ENCODE results near the gene XNDC1N. TPM values are rescaled to one million over a fixed set of nuclear protein-coding genes. Genes with fewer than 3 reads are reported as not detected.

The XNDC1N gene
- total and polyA plus RNA-seq, 9 of the 15 experiments (the other 6 are each of a cell fraction or from before 2014, with no cell fraction given), result 6.8 to 11.4 (median 9.7) TPM

- TF ChIP-seq C11orf30 (IDR thresholded peaks at IDR 0.05; ENCODE audit: low read depth), result peak; percentile 52; the same call in 1 of the 2 replicates
- peak; percentile 57; the same call in 1 of the 2 replicates for TF ChIP-seq ZEB2 (IDR thresholded peaks at IDR 0.05)
- TF ChIP-seq EGR1 (conservative IDR thresholded peaks at IDR 0.05), result no peak
- TF ChIP-seq, protein P1, sequence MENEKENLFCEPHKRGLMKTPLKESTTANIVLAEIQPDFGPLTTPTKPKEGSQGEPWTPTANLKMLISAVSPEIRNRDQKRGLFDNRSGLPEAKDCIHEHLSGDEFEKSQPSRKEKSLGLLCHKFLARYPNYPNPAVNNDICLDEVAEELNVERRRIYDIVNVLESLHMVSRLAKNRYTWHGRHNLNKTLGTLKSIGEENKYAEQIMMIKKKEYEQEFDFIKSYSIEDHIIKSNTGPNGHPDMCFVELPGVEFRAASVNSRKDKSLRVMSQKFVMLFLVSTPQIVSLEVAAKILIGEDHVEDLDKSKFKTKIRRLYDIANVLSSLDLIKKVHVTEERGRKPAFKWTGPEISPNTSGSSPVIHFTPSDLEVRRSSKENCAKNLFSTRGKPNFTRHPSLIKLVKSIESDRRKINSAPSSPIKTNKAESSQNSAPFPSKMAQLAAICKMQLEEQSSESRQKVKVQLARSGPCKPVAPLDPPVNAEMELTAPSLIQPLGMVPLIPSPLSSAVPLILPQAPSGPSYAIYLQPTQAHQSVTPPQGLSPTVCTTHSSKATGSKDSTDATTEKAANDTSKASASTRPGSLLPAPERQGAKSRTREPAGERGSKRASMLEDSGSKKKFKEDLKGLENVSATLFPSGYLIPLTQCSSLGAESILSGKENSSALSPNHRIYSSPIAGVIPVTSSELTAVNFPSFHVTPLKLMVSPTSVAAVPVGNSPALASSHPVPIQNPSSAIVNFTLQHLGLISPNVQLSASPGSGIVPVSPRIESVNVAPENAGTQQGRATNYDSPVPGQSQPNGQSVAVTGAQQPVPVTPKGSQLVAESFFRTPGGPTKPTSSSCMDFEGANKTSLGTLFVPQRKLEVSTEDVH (IDR thresholded peaks at IDR 0.05; ENCODE audit: low read depth, partially characterized antibody), result peak; percentile 32
- TF ChIP-seq JUN (IDR thresholded peaks at IDR 0.05; ENCODE audit: borderline replicate concordance, low read depth, low read length), result 0 out of 2 replicates have a peak, but pooled peaks have one; percentile 54
- TF ChIP-seq JUN (CRISPR knock-in tag; IDR thresholded peaks at IDR 0.05; ENCODE audit: borderline replicate concordance), result no peak
- TF ChIP-seq ARNT (IDR thresholded peaks at IDR 0.05), result 0 out of 4 replicates have a peak, but pooled peaks of 1 of the 2 experiments have one; percentile 16
- peak; percentile 51 for TF ChIP-seq CBFA2T3 (IDR thresholded peaks at IDR 0.05)
- peak; percentile 76 to 78; a peak in 2 of 4 replicates for TF ChIP-seq TRIM24 (IDR thresholded peaks at IDR 0.05)
- TF ChIP-seq BRF2 (IDR thresholded peaks at IDR 0.05; ENCODE audit: borderline replicate concordance, insufficient read depth, insufficient read length), result no peak
- no peak for TF ChIP-seq SLC30A9 (CRISPR knock-in tag; IDR thresholded peaks at IDR 0.05)
- TF ChIP-seq TBL1XR1 (IDR thresholded peaks at IDR 0.05; ENCODE audit: low read length in 2 of 2), result no peak
- TF ChIP-seq, protein P2, sequence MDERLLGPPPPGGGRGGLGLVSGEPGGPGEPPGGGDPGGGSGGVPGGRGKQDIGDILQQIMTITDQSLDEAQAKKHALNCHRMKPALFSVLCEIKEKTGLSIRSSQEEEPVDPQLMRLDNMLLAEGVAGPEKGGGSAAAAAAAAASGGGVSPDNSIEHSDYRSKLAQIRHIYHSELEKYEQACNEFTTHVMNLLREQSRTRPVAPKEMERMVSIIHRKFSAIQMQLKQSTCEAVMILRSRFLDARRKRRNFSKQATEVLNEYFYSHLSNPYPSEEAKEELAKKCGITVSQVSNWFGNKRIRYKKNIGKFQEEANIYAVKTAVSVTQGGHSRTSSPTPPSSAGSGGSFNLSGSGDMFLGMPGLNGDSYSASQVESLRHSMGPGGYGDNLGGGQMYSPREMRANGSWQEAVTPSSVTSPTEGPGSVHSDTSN (CRISPR knock-in tag; IDR thresholded peaks at IDR 0.05; ENCODE audit: low read depth), result no peak
- TF ChIP-seq, protein P2 (tag; conservative IDR thresholded peaks at IDR 0.05; ENCODE audit: low read depth), result 0 out of 2 replicates have a peak, but pooled peaks have one; percentile 14
- TF ChIP-seq ZNF561 (CRISPR knock-in tag; conservative IDR thresholded peaks at IDR 0.05), result no peak
- TF ChIP-seq EP400 (IDR thresholded peaks at IDR 0.05), result peak; percentile 42
Measured at GRCh38 chr11:71947498-71947897, 19.1 kb upstream of the XNDC1N start (continued).
